Measurements from ENCODE around the gene GRK1.

- TF ChIP-seq, protein P1, sequence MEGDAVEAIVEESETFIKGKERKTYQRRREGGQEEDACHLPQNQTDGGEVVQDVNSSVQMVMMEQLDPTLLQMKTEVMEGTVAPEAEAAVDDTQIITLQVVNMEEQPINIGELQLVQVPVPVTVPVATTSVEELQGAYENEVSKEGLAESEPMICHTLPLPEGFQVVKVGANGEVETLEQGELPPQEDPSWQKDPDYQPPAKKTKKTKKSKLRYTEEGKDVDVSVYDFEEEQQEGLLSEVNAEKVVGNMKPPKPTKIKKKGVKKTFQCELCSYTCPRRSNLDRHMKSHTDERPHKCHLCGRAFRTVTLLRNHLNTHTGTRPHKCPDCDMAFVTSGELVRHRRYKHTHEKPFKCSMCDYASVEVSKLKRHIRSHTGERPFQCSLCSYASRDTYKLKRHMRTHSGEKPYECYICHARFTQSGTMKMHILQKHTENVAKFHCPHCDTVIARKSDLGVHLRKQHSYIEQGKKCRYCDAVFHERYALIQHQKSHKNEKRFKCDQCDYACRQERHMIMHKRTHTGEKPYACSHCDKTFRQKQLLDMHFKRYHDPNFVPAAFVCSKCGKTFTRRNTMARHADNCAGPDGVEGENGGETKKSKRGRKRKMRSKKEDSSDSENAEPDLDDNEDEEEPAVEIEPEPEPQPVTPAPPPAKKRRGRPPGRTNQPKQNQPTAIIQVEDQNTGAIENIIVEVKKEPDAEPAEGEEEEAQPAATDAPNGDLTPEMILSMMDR (IDR thresholded peaks at IDR 0.05): no peak
- TF ChIP-seq POLR2A (IDR thresholded peaks at IDR 0.05) (no peak), POLR2AphosphoS5 (IDR thresholded peaks at IDR 0.05) (no peak)
Measured at GRCh38 chr13:113754691-113755090, 87.7 kb downstream of the GRK1 start.

Measured in breast epithelium (tissue), 3 donors.